HEK293 (cell line): ENCODE results near the gene KIAA0513.

ENCODE experiments used
- AEBP2 ChIP-seq: fragments of 450-650 bp; formaldehyde crosslinking; IDR thresholded peaks from 2 replicates; pipeline ENCODE4 v1.5.1; 2016; ENCODE audit warnings: missing biosample characterization, missing genetic modification characterization, borderline replicate concordance
- EGR2 ChIP-seq: fragments of 450-650 bp; formaldehyde crosslinking; IDR thresholded peaks from 2 replicates; pipeline ENCODE4 v1.5.1; 2016; ENCODE audit warnings: low read depth, missing biosample characterization, missing genetic modification characterization
- FEZF1 ChIP-seq: fragments of 450-650 bp; formaldehyde crosslinking; IDR thresholded peaks from 2 replicates; pipeline ENCODE4 v1.5.1; 2016; ENCODE audit warnings: missing biosample characterization, missing genetic modification characterization
- GLIS2 ChIP-seq: fragments of 450-650 bp; formaldehyde crosslinking; IDR thresholded peaks from 2 replicates; pipeline ENCODE4 v1.5.1; 2016; ENCODE audit warnings: missing biosample characterization, missing genetic modification characterization
- KLF1 ChIP-seq: fragments of 450-650 bp; formaldehyde crosslinking; IDR thresholded peaks from 2 replicates; pipeline ENCODE4 v1.5.1; 2016; ENCODE audit warnings: missing biosample characterization, missing genetic modification characterization
- KLF8 ChIP-seq: fragments of 450-650 bp; formaldehyde crosslinking; IDR thresholded peaks from 2 replicates; pipeline ENCODE4 v1.5.1; 2016; ENCODE audit warnings: missing biosample characterization, missing genetic modification characterization
- MEIS1 ChIP-seq: sonication (generic); formaldehyde crosslinking; IDR thresholded peaks from 2 replicates; pipeline ENCODE4 v1.8.1; 2022; ENCODE audit warnings: missing genetic modification reagents, mild to moderate bottlenecking, borderline replicate concordance
- YY2 ChIP-seq: fragments of 450-650 bp; formaldehyde crosslinking; IDR thresholded peaks from 2 replicates; pipeline ENCODE4 v1.5.1; 2016; ENCODE audit warnings: missing biosample characterization, missing genetic modification characterization
- ZBTB26 ChIP-seq: fragments of 450-650 bp; formaldehyde crosslinking; optimal IDR thresholded peaks from 2 replicates; pipeline ENCODE3; 2016; ENCODE audit warnings: missing biosample characterization, mild to moderate bottlenecking, missing genetic modification characterization
- ZBTB48 ChIP-seq: fragments of 450-650 bp; formaldehyde crosslinking; IDR thresholded peaks from 2 replicates; pipeline ENCODE4 v1.5.1; 2016; ENCODE audit warnings: missing biosample characterization, missing genetic modification characterization
- ZFP69B ChIP-seq: fragments of 450-650 bp; formaldehyde crosslinking; IDR thresholded peaks from 2 replicates; pipeline ENCODE4 v1.5.1; 2016; ENCODE audit warnings: missing biosample characterization, missing genetic modification characterization
- ZNF18 ChIP-seq: fragments of 450-650 bp; formaldehyde crosslinking; IDR thresholded peaks from 2 replicates; pipeline ENCODE4 v1.5.1; 2016; ENCODE audit warnings: missing biosample characterization, missing genetic modification characterization
- ZNF184 ChIP-seq: fragments of 450-650 bp; IDR thresholded peaks from 2 replicates; pipeline ENCODE4 v1.5.1; 2018; ENCODE audit warnings: missing biosample characterization, mild to moderate bottlenecking, missing genetic modification characterization
- ZNF391 ChIP-seq: fragments of 450-650 bp; formaldehyde crosslinking; IDR thresholded peaks from 2 replicates; pipeline ENCODE4 v1.5.1; 2016; ENCODE audit warnings: low read depth, missing biosample characterization, missing genetic modification characterization, borderline replicate concordance
- ZNF48 ChIP-seq: fragments of 450-650 bp; formaldehyde crosslinking; IDR thresholded peaks from 2 replicates; pipeline ENCODE4 v1.5.1; 2016; ENCODE audit warnings: missing biosample characterization, missing genetic modification characterization
- ZNF514 ChIP-seq: fragments of 450-650 bp; formaldehyde crosslinking; IDR thresholded peaks from 2 replicates; pipeline ENCODE4 v1.5.1; 2016; ENCODE audit warnings: missing biosample characterization, missing genetic modification characterization
- ZNF518A ChIP-seq: fragments of 450-650 bp; formaldehyde crosslinking; conservative IDR thresholded peaks from 2 replicates; pipeline ENCODE4 v1.5.1; 2016; ENCODE audit warnings: low read depth, missing biosample characterization, missing genetic modification characterization
- ZNF654 ChIP-seq: fragments of 450-650 bp; formaldehyde crosslinking; IDR thresholded peaks from 2 replicates; pipeline ENCODE4 v1.5.1; 2016; ENCODE audit warnings: low read depth, missing biosample characterization, missing genetic modification characterization
- ZNF76 ChIP-seq: fragments of 450-650 bp; formaldehyde crosslinking; IDR thresholded peaks from 2 replicates; pipeline ENCODE4; 2016; ENCODE audit warnings: low read depth, missing biosample characterization, missing genetic modification characterization, borderline replicate concordance

Gene KIAA0513

GRCh38 chr16:85086347-85087291 is 59.0 kb downstream of the KIAA0513 start (continued):
- TF ChIP-seq KLF8 (peak; percentile 52), ZNF391 (tag by site-specific recombination) (no peak), ZNF514 (tag by site-specific recombination) (no peak), KLF1 (tag by site-specific recombination) (peak; percentile 87), GLIS2 (tag by site-specific recombination) (0 out of 2 replicates have a peak, but pooled peaks have one; percentile 39), AEBP2 (tag by site-specific recombination) (no peak), ZBTB26 (no peak), ZNF48 (tag by site-specific recombination) (no peak), ZNF76 (tag by site-specific recombination) (no peak), YY2 (peak; percentile 60), ZNF518A (tag by site-specific recombination) (no peak), EGR2 (peak; percentile 41; the same call in 1 of the 2 replicates), ZNF184 (tag by site-specific recombination) (no peak), FEZF1 (no peak), MEIS1 (CRISPR knock-in tag) (no peak), ZBTB48 (tag by site-specific recombination) (no peak), ZNF18 (tag by site-specific recombination) (peak; percentile 61; the same call in 1 of the 2 replicates), ZNF654 (tag by site-specific recombination) (peak; percentile 40; the same call in 1 of the 2 replicates), ZFP69B (tag by site-specific recombination) (peak; percentile 30; the same call in 1 of the 2 replicates)
